ENCODE data around the gene CLDN9. TPM values are rescaled to one million over a fixed set of nuclear protein-coding genes. Genes with fewer than 3 reads are reported as not detected.
A peak's percentile ranks its signal among the peaks of the same experiment; 100 is the strongest.

Gene CLDN9
- total and polyA plus RNA-seq, 9 of the 15 experiments (the other 6 are each of a cell fraction or from before 2014, with no cell fraction given) = 0.12 to 0.44 (median 0.22) TPM; not detected in 4

DNA sequence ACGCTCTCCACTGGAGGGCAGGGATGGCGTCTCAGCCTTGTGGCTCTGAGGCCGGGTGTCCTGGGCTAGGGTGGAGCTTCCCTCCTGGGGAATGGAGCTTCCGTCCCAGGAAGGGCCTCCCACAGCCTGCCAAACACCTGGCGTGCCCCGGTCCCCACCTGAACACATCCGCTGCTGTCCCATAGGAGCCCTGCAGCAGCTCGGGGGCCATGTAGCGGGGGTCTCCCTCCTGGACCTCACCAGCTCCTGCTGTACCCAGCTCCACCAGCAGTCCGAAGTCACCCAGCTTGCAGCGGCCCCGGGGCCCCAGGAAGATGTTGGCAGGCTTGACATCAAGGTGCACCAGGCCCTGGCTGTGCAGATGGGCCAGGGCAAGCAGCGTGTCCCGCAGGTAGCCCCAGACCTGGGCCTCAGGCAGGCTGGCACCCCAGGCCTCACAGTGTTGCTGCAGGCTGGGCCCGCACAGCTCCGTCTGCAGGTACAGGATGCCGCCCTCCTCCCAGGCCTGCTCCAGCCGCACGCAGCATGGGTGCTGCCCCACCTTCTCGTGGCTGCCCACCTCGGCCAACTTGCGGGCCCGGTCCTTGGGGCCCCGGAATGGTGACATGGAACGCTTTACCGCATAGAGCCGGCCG, 37.4 kb upstream of the CLDN9 start:
- Histone ChIP-seq H3K4me3 (no peak overlapping the region), H3K79me2 (ENCODE audit: control insufficient read depth, insufficient read depth, low read length) (peaks cover 51% of the 10 kb centered on the region), H2AFZ (ENCODE audit: low read depth, low read length) (no peak overlapping the region), H3K9me1 (ENCODE audit: control insufficient read depth, insufficient read depth, low read length) (peaks cover 3% of the 10 kb centered on the region), H3K36me3 (ENCODE audit: control insufficient read depth, insufficient read depth, low read length) (peaks cover 87% of the 10 kb centered on the region; the same call in 2 of the 3 replicates), H4K20me1 (replicated peaks; ENCODE audit: control insufficient read depth, insufficient read depth, low read length) (peaks cover 22% of the 10 kb centered on the region), H3K4me2 (ENCODE audit: insufficient read depth, low read length) (no peak overlapping the region), H3K27ac (ENCODE audit: extremely low read depth, low read depth, low read length) (no peak overlapping the region), H3K4me1 (replicated peaks in 1 of 2; ENCODE audit: control insufficient read depth in 2 of 2, insufficient read depth in 2 of 2, low read length in 2 of 2) (peaks cover 8 to 91% of the 10 kb centered on the region in 2 experiments; a peak in 4 of 5 replicates), H3K9ac (ENCODE audit: insufficient read depth in 1 of 2, low read depth in 2 of 2, low read length in 2 of 2) (peak overlapping the region in 1 of 2 experiments; percentile 81; a peak in 1 of 4 replicates), H3K9me3 (replicated peaks; ENCODE audit: control insufficient read depth, insufficient read depth, low read depth, low read length) (no peaks in the 10 kb centered on the region), H3K27me3 (ENCODE audit: control insufficient read depth in 2 of 2, insufficient read depth in 2 of 2, low read length in 2 of 2) (no peaks in the 10 kb centered on the region)
- intact Hi-C loops (cut with micrococcal nuclease) (no loop called here), in situ Hi-C loops (cut with MboI) (no loop called here)
- DNase-seq (ENCODE audit: extremely low read depth in 1 of 4, low spot score in 3 of 4) = no peak
- ATAC-seq = no peak
- WGBS (ENCODE audit: insufficient coverage, low coverage, missing lambda C conversion rate) = 94% methylated on average over 24 of the region's 28 CpGs
- ChIA-PET CTCF (ENCODE audit: low intra/inter-chr PET ratio) (no interaction called here), POLR2A (interaction anchor here (0.6 to 1.8 kb wide), 6 partner anchors 10 to 1356 kb away, joined by 3 to 8 read pairs (median 4); no protein-coding TSS in a partner anchor)
- FAIRE-seq = no peak
- no TSS peak for BruUV-seq (replicated peaks)
- TF ChIP-seq RAD51 (IDR thresholded peaks at IDR 0.05; ENCODE audit: borderline replicate concordance, low read depth) (no peak), RBM22 (IDR thresholded peaks at IDR 0.05; ENCODE audit: low read depth, low read length, poor library complexity, severe bottlenecking) (peak; percentile 71), PHF8 (IDR thresholded peaks at IDR 0.05; ENCODE audit: borderline replicate concordance, low read length) (0 out of 2 replicates have a peak, but pooled peaks have one; percentile 12), THRB (CRISPR knock-in tag; conservative IDR thresholded peaks at IDR 0.05) (no peak), GABPB1 (CRISPR knock-in tag; IDR thresholded peaks at IDR 0.05) (0 out of 2 replicates have a peak, but pooled peaks have one; percentile 25), STAT5B (CRISPR knock-in tag; IDR thresholded peaks at IDR 0.05) (no peak), FOXM1 (IDR thresholded peaks at IDR 0.05; ENCODE audit: low read depth) (no peak), FOXM1 (CRISPR knock-in tag; IDR thresholded peaks at IDR 0.05; ENCODE audit: low read depth) (peak; percentile 67; the same call in 1 of the 2 replicates), POLR2A (conservative IDR thresholded peaks at IDR 0.05) (0 out of 2 replicates have a peak, but pooled peaks have one; percentile 2), RBFOX2 (IDR thresholded peaks at IDR 0.05; ENCODE audit: low read depth, low read length) (peak; percentile 70), POLR2G (IDR thresholded peaks at IDR 0.05; ENCODE audit: low read depth, low read length) (peak; percentile 72)
